Neuronal stem cell (in vitro differentiated cells): ENCODE measurements around the gene PPP1R8.

Experiments
- DNase-seq: peaks from one replicate; pipeline ENCODE4 v3.0.0-alpha.2; 2013; ENCODE audit warnings: low spot score
- H2AFZ ChIP-seq: one replicate; pipeline ENCODE4 v1.6.1; 2013; ENCODE audit warnings: mild to moderate bottlenecking, low read length, inconsistent platforms
- H2AK5ac ChIP-seq: 2 replicates; pipeline ENCODE4 v1.6.1; 2013; ENCODE audit warnings: low read depth, mild to moderate bottlenecking, inconsistent platforms, low read length, moderate library complexity, mixed read lengths
- H2BK120ac ChIP-seq: 2 replicates; pipeline ENCODE4 v1.6.1; 2013; ENCODE audit warnings: low read depth, mild to moderate bottlenecking, inconsistent platforms, low read length, moderate library complexity, mixed read lengths
- H2BK12ac ChIP-seq: one replicate; pipeline ENCODE4 v1.6.1; 2013; ENCODE audit warnings: low read length, inconsistent platforms
- H2BK15ac ChIP-seq: 2 replicates; pipeline ENCODE4 v1.6.1; 2013; ENCODE audit warnings: mild to moderate bottlenecking, low read length, inconsistent platforms, mixed read lengths
- H2BK5ac ChIP-seq: one replicate; pipeline ENCODE4 v1.6.1; 2013; ENCODE audit warnings: inconsistent platforms, mild to moderate bottlenecking, low read length, moderate library complexity
- H3K14ac ChIP-seq: one replicate; pipeline ENCODE4 v1.6.1; 2013; ENCODE audit warnings: low read length, inconsistent platforms
- H3K18ac ChIP-seq: 2 replicates; pipeline ENCODE4 v1.6.1; 2013; ENCODE audit warnings: low read length, inconsistent platforms
- H3K23ac ChIP-seq: 2 replicates; pipeline ENCODE4 v1.6.1; 2013; ENCODE audit warnings: low read depth, mild to moderate bottlenecking, mixed read lengths, low read length, inconsistent platforms; ENCODE audit not compliant: poor library complexity
- H3K27ac ChIP-seq: replicated peaks from 3 replicates; pipeline ENCODE4 v1.5.1; 2013; ENCODE audit warnings: low read length, inconsistent platforms
- H3K27me3 ChIP-seq, 3 experiments: 2 replicates each; pipeline ENCODE4 v1.6.1; 2013; ENCODE audit warnings: low read length in 3 of 3, mild to moderate bottlenecking in 2 of 3, inconsistent platforms in 1 of 3, low read depth in 1 of 3, mixed read lengths in 1 of 3, moderate library complexity in 1 of 3; ENCODE audit not compliant: control insufficient read depth in 3 of 3, insufficient read depth in 3 of 3
- H3K36me3 ChIP-seq, 2 donors: replicated peaks in 1 of 2; 2 replicates each; pipeline ENCODE4 v1.6.1; 2013; ENCODE audit warnings: low read length in 2 of 2; ENCODE audit not compliant: control insufficient read depth in 2 of 2, insufficient read depth in 2 of 2
- H3K4ac ChIP-seq: 2 replicates; pipeline ENCODE4 v1.6.1; 2013; ENCODE audit warnings: inconsistent platforms, mild to moderate bottlenecking, low read length, moderate library complexity
- H3K4me1 ChIP-seq, 2 donors: 1 replicate in 1 of 2; 2 replicates in 1 of 2; pipeline ENCODE4 v1.6.1; 2013; ENCODE audit warnings: low read length in 2 of 2, low read depth in 1 of 2; ENCODE audit not compliant: control insufficient read depth in 2 of 2, insufficient read depth in 1 of 2
- H3K4me2 ChIP-seq: one replicate; pipeline ENCODE4 v1.6.1; 2013; ENCODE audit warnings: mild to moderate bottlenecking, low read length, inconsistent platforms; ENCODE audit not compliant: insufficient read depth, poor library complexity, severe bottlenecking
- H3K4me3 ChIP-seq, 2 donors: 2 replicates each; pipeline ENCODE4 v1.5.1; 2013; ENCODE audit warnings: low read length in 2 of 2, mild to moderate bottlenecking in 2 of 2, inconsistent platforms in 1 of 2, moderate library complexity in 1 of 2
- H3K79me1 ChIP-seq: one replicate; pipeline ENCODE4 v1.6.1; 2013; ENCODE audit warnings: low read depth, mild to moderate bottlenecking, inconsistent platforms, low read length, moderate library complexity
- H3K9ac ChIP-seq: one replicate; pipeline ENCODE4 v1.6.1; 2013; ENCODE audit warnings: mild to moderate bottlenecking, low read depth, low read length, inconsistent platforms; ENCODE audit not compliant: poor library complexity
- H3K9me3 ChIP-seq, 2 donors: replicated peaks in 1 of 2; 2 replicates each; pipeline versions ENCODE3 to v1.6.1; 2013; ENCODE audit warnings: low read length in 2 of 2, mild to moderate bottlenecking in 2 of 2, inconsistent platforms in 1 of 2, low read depth in 1 of 2, mixed read lengths in 1 of 2, moderate library complexity in 1 of 2; ENCODE audit not compliant: control insufficient read depth in 2 of 2, insufficient read depth in 1 of 2
- H4K8ac ChIP-seq: one replicate; pipeline ENCODE4 v1.6.1; 2013; ENCODE audit warnings: low read depth, mild to moderate bottlenecking, inconsistent platforms, low read length, moderate library complexity
- H4K91ac ChIP-seq: one replicate; pipeline ENCODE4 v1.6.1; 2013; ENCODE audit warnings: low read length, low read depth, mild to moderate bottlenecking, inconsistent platforms; ENCODE audit not compliant: poor library complexity
- WGBS, 2 donors: extraction: QIAGEN DNeasy Blood & Tissue Kit; methylation state at CpG; one replicate each; pipeline ENCODE4 v1.1.7; 2013; ENCODE audit warnings: missing lambda C conversion rate in 2 of 2, mixed read lengths in 1 of 2; ENCODE audit not compliant: insufficient read length in 2 of 2, insufficient replicate concordance in 1 of 2; ENCODE audit errors: extremely low coverage in 2 of 2; 5-methylcytosine and 5-hydroxymethylcytosine counted together

PPP1R8 gene

DNA sequence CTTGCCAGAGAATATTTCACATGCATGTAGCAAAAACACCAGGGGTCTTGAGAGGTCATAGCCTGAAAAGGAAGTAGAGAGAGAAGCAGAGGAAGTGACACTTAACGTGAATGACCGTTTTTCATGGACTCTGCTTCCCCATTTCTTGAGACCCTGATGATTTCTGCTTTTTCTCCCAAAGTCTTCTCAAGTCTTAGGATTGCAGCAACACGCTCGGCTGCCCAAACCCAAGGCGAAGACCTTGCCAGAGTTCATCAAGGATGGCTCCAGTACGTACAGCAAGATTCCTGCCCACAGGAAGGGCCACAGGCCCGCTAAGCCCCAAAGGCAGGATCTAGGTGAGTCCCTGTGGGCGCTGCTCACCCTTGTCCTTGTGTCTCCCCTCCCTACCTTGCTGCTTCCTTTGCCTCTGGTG, 54.5 kb downstream of the PPP1R8 start:
- H3K9me3 ChIP-seq = no peaks in the 10 kb centered on the region
- H3K14ac ChIP-seq = no peak overlapping the region
- peaks cover 10 to 45% of the 10 kb centered on the region in 2 donors for H3K36me3 ChIP-seq
- no peak overlapping the region for H3K9ac ChIP-seq
- no peak overlapping the region for H4K8ac ChIP-seq
- no peak overlapping the region for H3K27ac ChIP-seq
- H2BK5ac ChIP-seq = no peak overlapping the region
- no peak overlapping the region for H2AK5ac ChIP-seq
- no peak overlapping the region for H3K23ac ChIP-seq
- no peak overlapping the region for H2BK15ac ChIP-seq
- H3K4ac ChIP-seq = no peak overlapping the region
- H3K4me2 ChIP-seq = no peak overlapping the region
- WGBS, 2 donors = no CpG with 5 or more reads among the region's 8 CpGs
- no peak overlapping the region for H2BK120ac ChIP-seq
- no peaks in the 10 kb centered on the region for H3K4me1 ChIP-seq
- H4K91ac ChIP-seq = no peak overlapping the region
- H3K4me3 ChIP-seq = no peak overlapping the region
- no peaks in the 10 kb centered on the region for H3K27me3 ChIP-seq
- DNase-seq = no peak
- H3K18ac ChIP-seq = no peak overlapping the region
- no peaks in the 10 kb centered on the region for H3K79me1 ChIP-seq
- no peak overlapping the region for H2BK12ac ChIP-seq
- H2AFZ ChIP-seq = no peak overlapping the region

DNA sequence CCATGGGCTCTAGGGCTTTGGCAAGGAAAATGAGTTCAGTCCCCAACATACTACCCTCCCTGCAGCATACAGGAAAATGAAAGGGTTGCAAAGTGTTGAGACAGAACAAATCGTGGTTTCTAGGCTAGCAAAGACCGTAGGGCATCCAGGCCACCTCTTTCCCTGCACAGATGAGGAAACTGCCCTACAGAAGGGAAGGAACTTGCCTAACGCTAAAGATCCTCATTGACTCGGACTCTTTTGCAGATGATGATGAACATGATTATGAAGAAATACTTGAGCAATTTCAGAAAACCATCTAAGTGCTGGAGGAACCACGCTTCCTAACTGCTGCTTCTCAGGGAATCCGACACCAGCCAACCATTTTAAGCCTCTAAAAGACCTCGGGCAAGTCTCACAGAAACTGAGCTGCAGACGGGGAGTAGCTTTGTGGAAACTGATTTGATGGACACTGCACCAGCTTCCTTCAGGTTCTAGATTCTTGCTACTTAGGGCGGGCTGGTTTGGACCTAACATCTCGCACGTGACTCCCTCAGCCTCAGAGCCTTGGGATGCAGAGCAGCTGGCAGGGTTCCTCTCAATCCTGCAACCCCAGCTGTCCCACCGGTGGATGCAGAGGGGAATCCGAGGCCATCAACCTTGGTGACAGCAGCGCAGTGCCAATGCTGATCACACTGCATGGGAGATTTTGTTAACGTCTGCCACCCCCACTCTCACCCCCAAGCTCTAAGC, 55.2 kb downstream of the PPP1R8 start:
- Histone ChIP-seq H3K27ac (no peak overlapping the region), H4K8ac (no peak overlapping the region), H3K27me3 (no peaks in the 10 kb centered on the region), H3K4ac (no peak overlapping the region), H4K91ac (no peak overlapping the region), H3K18ac (no peak overlapping the region), H3K4me3 (no peak overlapping the region), H3K14ac (no peak overlapping the region), H2BK12ac (no peak overlapping the region), H3K9me3 (no peaks in the 10 kb centered on the region), H3K23ac (no peak overlapping the region), H2BK120ac (no peak overlapping the region), H2BK15ac (no peak overlapping the region), H3K36me3 (peaks cover 10 to 50% of the 10 kb centered on the region in 2 donors), H3K9ac (no peak overlapping the region), H3K79me1 (no peaks in the 10 kb centered on the region), H2BK5ac (no peak overlapping the region), H3K4me1 (no peaks in the 10 kb centered on the region), H2AFZ (no peak overlapping the region), H3K4me2 (no peak overlapping the region), H2AK5ac (no peak overlapping the region)
- no peak for DNase-seq
- no CpG with 5 or more reads among the region's 15 CpGs for WGBS, 2 donors

DNA sequence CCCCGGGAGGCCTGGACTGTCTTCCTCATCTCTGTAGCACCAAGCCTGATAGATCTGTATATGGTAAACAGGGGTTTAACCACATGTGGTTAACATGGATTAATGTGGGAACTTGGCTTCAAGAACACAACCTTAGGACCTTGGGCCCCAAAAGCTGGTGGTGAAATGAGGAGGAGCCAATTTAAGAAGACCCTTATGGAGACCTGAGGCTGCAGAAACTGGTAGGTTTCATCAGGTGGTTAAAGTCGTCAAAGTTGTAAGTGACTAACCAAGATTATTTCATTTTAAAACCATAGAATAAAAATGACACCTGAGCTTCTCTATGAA, 55.7 kb downstream of the PPP1R8 start:
- no peaks in the 10 kb centered on the region for H3K79me1 ChIP-seq
- no peak overlapping the region for H3K18ac ChIP-seq
- H3K23ac ChIP-seq = no peak overlapping the region
- no peaks in the 10 kb centered on the region for H3K4me1 ChIP-seq
- no peak overlapping the region for H2BK120ac ChIP-seq
- H3K9ac ChIP-seq = no peak overlapping the region
- no peak overlapping the region for H4K8ac ChIP-seq
- H4K91ac ChIP-seq = no peak overlapping the region
- H2BK15ac ChIP-seq = no peak overlapping the region
- DNase-seq = no peak
- WGBS, 2 donors = no CpG with 5 or more reads among the region's 2 CpGs
- H2AFZ ChIP-seq = no peak overlapping the region
- no peak overlapping the region for H3K4me3 ChIP-seq
- no peak overlapping the region for H3K4me2 ChIP-seq
- H3K27ac ChIP-seq = no peak overlapping the region
- no peaks in the 10 kb centered on the region for H3K9me3 ChIP-seq
- no peak overlapping the region for H2AK5ac ChIP-seq
- no peaks in the 10 kb centered on the region for H3K27me3 ChIP-seq
- H3K36me3 ChIP-seq = peaks cover 10 to 56% of the 10 kb centered on the region in 2 donors
- no peak overlapping the region for H2BK12ac ChIP-seq
- no peak overlapping the region for H3K14ac ChIP-seq
- H3K4ac ChIP-seq = no peak overlapping the region
- H2BK5ac ChIP-seq = no peak overlapping the region

DNA sequence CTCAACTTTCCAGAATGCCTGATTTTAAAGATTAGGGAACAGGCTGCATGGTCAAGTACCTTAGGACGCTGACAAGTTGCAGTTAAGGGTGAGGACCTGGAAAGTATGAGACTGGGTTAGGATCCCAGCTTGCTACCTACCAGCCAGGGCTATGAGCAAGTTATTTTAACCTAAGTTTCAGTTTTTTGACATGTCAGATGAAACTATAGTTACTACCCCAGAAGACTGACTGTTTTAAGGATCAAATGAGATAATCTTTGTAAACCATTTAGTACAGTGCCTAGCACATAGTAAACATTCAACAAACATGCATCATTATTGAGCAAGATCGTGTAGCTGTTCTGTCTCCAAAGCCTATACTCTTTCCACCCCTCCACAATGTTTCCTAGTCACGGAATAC, 56.2 kb downstream of the PPP1R8 start:
- H3K23ac ChIP-seq = no peak overlapping the region
- WGBS, 2 donors = no CpG with 5 or more reads among the region's 3 CpGs
- no peak overlapping the region for H2BK12ac ChIP-seq
- no peak overlapping the region for H2BK120ac ChIP-seq
- no peaks in the 10 kb centered on the region for H3K27me3 ChIP-seq
- H3K18ac ChIP-seq = no peak overlapping the region
- no peak overlapping the region for H2BK5ac ChIP-seq
- no peak overlapping the region for H3K27ac ChIP-seq
- no peak overlapping the region for H4K8ac ChIP-seq
- H2AK5ac ChIP-seq = no peak overlapping the region
- H2BK15ac ChIP-seq = no peak overlapping the region
- H3K9ac ChIP-seq = no peak overlapping the region
- no peak for DNase-seq
- no peak overlapping the region for H3K14ac ChIP-seq
- no peak overlapping the region for H3K4ac ChIP-seq
- no peak overlapping the region for H3K4me2 ChIP-seq
- no peaks in the 10 kb centered on the region for H3K4me1 ChIP-seq
- H3K79me1 ChIP-seq = no peaks in the 10 kb centered on the region
- no peak overlapping the region for H3K4me3 ChIP-seq
- H3K9me3 ChIP-seq = no peaks in the 10 kb centered on the region
- H4K91ac ChIP-seq = no peak overlapping the region
- H3K36me3 ChIP-seq = peaks cover 14 to 60% of the 10 kb centered on the region in 2 donors
- no peak overlapping the region for H2AFZ ChIP-seq
